ENCODE data around the gene CCBE1. TPM values are rescaled to one million over a fixed set of nuclear protein-coding genes. Genes with fewer than 3 reads are reported as not detected.

CCBE1 gene
- total RNA-seq, 2 donors from 2014 or later: 1.00 to 2.9 TPM

DNA sequence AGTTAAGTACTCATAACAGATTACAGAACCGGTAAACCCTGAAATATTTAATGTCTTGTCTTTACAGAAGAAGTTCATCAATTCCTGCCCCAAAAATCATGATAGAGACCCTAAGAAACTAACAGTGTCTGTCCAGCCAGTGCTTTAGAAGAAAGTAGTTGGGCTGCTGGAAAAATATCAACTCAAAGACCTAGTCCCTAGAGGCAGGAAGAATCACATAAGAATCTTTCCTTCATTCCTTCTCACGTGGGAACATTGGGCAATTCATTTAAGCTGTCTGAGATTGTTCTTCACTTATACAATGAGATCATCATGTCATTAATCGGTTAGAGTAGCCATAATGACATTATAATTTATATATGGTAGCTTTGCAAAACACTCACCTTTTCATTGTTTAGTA lies 156.4 kb downstream of the CCBE1 start:
- no peaks in the 10 kb centered on the region for H3K9me3 ChIP-seq (ENCODE audit: control insufficient read depth, low read length)
- no peak overlapping the region for H3K27ac ChIP-seq (ENCODE audit: low read depth, low read length)
- no peak overlapping the region for H3K4me3 ChIP-seq (ENCODE audit: low read length)
- no peaks in the 10 kb centered on the region for H3K4me1 ChIP-seq (ENCODE audit: control insufficient read depth, insufficient read depth, low read length)
- 80 to 88% methylated on average over 2 of the region's 3 CpGs for WGBS, 2 experiments (ENCODE audit: insufficient coverage in 1 of 2, insufficient read length in 1 of 2)
- Mint-ChIP-seq H3K27me3 (ENCODE audit: insufficient read depth) (peaks cover 2% of the 10 kb centered on the region), H3K4me1 (no peaks in the 10 kb centered on the region), H3K36me3 (ENCODE audit: low read depth) (no peaks in the 10 kb centered on the region), H3K9me3 (no peaks in the 10 kb centered on the region), H3K4me3 (no peak overlapping the region), H3K27ac (no peak overlapping the region)
- H3K36me3 ChIP-seq (ENCODE audit: control insufficient read depth, insufficient read depth, low read length): no peaks in the 10 kb centered on the region
- TF ChIP-seq, protein P1, sequence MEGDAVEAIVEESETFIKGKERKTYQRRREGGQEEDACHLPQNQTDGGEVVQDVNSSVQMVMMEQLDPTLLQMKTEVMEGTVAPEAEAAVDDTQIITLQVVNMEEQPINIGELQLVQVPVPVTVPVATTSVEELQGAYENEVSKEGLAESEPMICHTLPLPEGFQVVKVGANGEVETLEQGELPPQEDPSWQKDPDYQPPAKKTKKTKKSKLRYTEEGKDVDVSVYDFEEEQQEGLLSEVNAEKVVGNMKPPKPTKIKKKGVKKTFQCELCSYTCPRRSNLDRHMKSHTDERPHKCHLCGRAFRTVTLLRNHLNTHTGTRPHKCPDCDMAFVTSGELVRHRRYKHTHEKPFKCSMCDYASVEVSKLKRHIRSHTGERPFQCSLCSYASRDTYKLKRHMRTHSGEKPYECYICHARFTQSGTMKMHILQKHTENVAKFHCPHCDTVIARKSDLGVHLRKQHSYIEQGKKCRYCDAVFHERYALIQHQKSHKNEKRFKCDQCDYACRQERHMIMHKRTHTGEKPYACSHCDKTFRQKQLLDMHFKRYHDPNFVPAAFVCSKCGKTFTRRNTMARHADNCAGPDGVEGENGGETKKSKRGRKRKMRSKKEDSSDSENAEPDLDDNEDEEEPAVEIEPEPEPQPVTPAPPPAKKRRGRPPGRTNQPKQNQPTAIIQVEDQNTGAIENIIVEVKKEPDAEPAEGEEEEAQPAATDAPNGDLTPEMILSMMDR (conservative IDR thresholded peaks at IDR 0.05): no peak
- DNase-seq: no peak
- H3K27me3 ChIP-seq (ENCODE audit: control insufficient read depth, insufficient read depth, low read length, poor library complexity, severe bottlenecking): no peaks in the 10 kb centered on the region
- no peak overlapping the region for H3K9ac ChIP-seq (ENCODE audit: extremely low read depth, low read length, poor library complexity, severe bottlenecking)

DNA sequence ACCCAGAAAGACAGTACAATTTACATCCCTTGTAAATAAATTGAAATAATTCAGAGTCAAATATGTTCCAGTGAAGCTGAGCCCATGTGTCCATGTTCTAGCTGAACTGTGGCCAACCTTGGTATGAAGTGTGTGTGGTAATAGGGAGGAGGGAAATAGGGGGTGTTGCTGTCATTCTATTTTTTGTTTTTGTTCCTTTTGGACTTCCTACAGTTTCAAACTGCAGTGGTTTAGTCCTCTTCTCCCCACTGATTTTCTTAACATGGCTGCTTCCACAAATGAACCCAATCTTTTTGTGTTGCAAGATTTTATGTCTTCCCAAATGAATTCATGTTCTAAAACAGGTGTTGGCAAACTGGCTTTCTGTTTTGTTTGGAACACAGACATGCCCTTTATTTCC lies 156.9 kb downstream of the CCBE1 start:
- no peak overlapping the region for H3K4me3 Mint-ChIP-seq
- no peaks in the 10 kb centered on the region for H3K4me1 Mint-ChIP-seq
- TF ChIP-seq, protein P1 (conservative IDR thresholded peaks at IDR 0.05): no peak
- H3K27me3 Mint-ChIP-seq (ENCODE audit: insufficient read depth): peaks cover 2% of the 10 kb centered on the region
- Histone ChIP-seq H3K4me1 (ENCODE audit: control insufficient read depth, insufficient read depth, low read length) (no peaks in the 10 kb centered on the region), H3K9ac (ENCODE audit: extremely low read depth, low read length, poor library complexity, severe bottlenecking) (no peak overlapping the region), H3K27ac (ENCODE audit: low read depth, low read length) (no peak overlapping the region), H3K4me3 (ENCODE audit: low read length) (no peak overlapping the region), H3K27me3 (ENCODE audit: control insufficient read depth, insufficient read depth, low read length, poor library complexity, severe bottlenecking) (no peaks in the 10 kb centered on the region), H3K36me3 (ENCODE audit: control insufficient read depth, insufficient read depth, low read length) (no peaks in the 10 kb centered on the region), H3K9me3 (ENCODE audit: control insufficient read depth, low read length) (no peaks in the 10 kb centered on the region)
- no peak overlapping the region for H3K27ac Mint-ChIP-seq
- no peaks in the 10 kb centered on the region for H3K9me3 Mint-ChIP-seq
- DNase-seq: no peak
- no peaks in the 10 kb centered on the region for H3K36me3 Mint-ChIP-seq (ENCODE audit: low read depth)

DNA sequence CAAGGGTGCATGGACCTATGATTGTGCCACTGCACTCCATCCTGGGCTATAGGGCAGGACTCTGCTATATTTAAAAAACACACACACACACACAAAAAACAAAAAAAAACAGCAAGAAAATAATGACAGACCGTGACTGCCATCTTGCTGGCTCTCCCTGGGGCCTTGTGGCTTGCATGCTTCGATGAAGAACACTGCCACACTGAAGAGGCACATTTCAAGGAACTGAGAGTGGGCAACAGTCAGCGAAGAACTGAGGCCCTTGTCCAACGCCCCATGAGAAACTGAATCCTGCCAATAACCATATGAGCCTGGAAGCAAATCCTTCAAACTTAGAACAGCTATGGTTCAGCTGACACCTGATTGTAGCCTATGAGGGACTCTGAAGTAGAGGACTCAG lies 158.1 kb downstream of the CCBE1 start:
- Histone ChIP-seq H3K27ac (ENCODE audit: low read depth, low read length) (no peak overlapping the region), H3K4me1 (ENCODE audit: control insufficient read depth, insufficient read depth, low read length) (no peaks in the 10 kb centered on the region), H3K9me3 (ENCODE audit: control insufficient read depth, low read length) (no peaks in the 10 kb centered on the region), H3K4me3 (ENCODE audit: low read length) (no peak overlapping the region), H3K36me3 (ENCODE audit: control insufficient read depth, insufficient read depth, low read length) (no peaks in the 10 kb centered on the region), H3K9ac (ENCODE audit: extremely low read depth, low read length, poor library complexity, severe bottlenecking) (no peak overlapping the region), H3K27me3 (ENCODE audit: control insufficient read depth, insufficient read depth, low read length, poor library complexity, severe bottlenecking) (no peaks in the 10 kb centered on the region)
- H3K4me3 Mint-ChIP-seq: no peak overlapping the region
- no peak for DNase-seq
- 88 to 94% methylated on average over 4 of the region's 4 CpGs for WGBS, 2 experiments (ENCODE audit: insufficient coverage in 1 of 2, insufficient read length in 1 of 2)
- no peak overlapping the region for H3K27ac Mint-ChIP-seq
- H3K27me3 Mint-ChIP-seq (ENCODE audit: insufficient read depth): peaks cover 2% of the 10 kb centered on the region
- no peaks in the 10 kb centered on the region for H3K36me3 Mint-ChIP-seq (ENCODE audit: low read depth)
- H3K4me1 Mint-ChIP-seq: no peaks in the 10 kb centered on the region
- TF ChIP-seq, protein P1 (conservative IDR thresholded peaks at IDR 0.05): no peak
- H3K9me3 Mint-ChIP-seq: no peaks in the 10 kb centered on the region

Measured in endodermal cell (in vitro differentiated cells).